ENCODE measurements around the gene MRPS27. TPM values are rescaled to one million over a fixed set of nuclear protein-coding genes. Genes with fewer than 3 reads are reported as not detected.

MRPS27 gene
- total RNA-seq, 1 experiment from 2014 or later, result 88.6 TPM

Small RNA genes lying within 50 kb of the gene (microRNA-seq; reads per million reads assigned to microRNA genes)
- not detected for gene MIR4803

Other genes starting within 250 kb of the MRPS27 start
- gene MAP1B, start 212.8 kb downstream of the MRPS27 start, total RNA-seq (2021), result 134 and 135 TPM in 2 replicates
- 12.7 and 17.3 TPM in 2 replicates for gene PTCD2, start 133 bp upstream of the MRPS27 start, total RNA-seq (2021)
- gene ZNF366, start 187.2 kb upstream of the MRPS27 start, total RNA-seq (2021), result not detected in 2 replicates

All from A673 (cell line).